HG02981 (cell line): ENCODE measurements around the gene ARHGAP18.

ENCODE experiments used
- ATAC-seq: cut with Tn5 transposase; IDR thresholded peaks from one replicate; pipeline ENCODE4 v1.9.1; 2021; ENCODE audit warnings: mild to moderate bottlenecking, moderate library complexity; ENCODE audit not compliant: unreplicated experiment

Gene ARHGAP18

GRCh38 chr6:129695373-129696027 is 14.5 kb downstream of the ARHGAP18 start:
- ATAC-seq, result no peak

- no peak for ATAC-seq
Measured at GRCh38 chr6:129694036-129694435, 15.9 kb downstream of the ARHGAP18 start.

- ATAC-seq, result no peak
Measured at GRCh38 chr6:129692467-129692866, 17.5 kb downstream of the ARHGAP18 start.

- ATAC-seq, result no peak
Measured at GRCh38 chr6:129691709-129692108, 18.3 kb downstream of the ARHGAP18 start.

- no peak for ATAC-seq
Measured at GRCh38 chr6:129691043-129691640, 18.8 kb downstream of the ARHGAP18 start.

- ATAC-seq, result peak; percentile 62
Measured at GRCh38 chr6:129686941-129687627, 22.9 kb downstream of the ARHGAP18 start.

- ATAC-seq, result no peak
Measured at GRCh38 chr6:129685662-129686031, 24.3 kb downstream of the ARHGAP18 start.

GRCh38 chr6:129684903-129685661 is 24.9 kb downstream of the ARHGAP18 start:
- no peak for ATAC-seq

- no peak for ATAC-seq
Measured at GRCh38 chr6:129684323-129684884, 25.6 kb downstream of the ARHGAP18 start.

- ATAC-seq, result peak; percentile 94
Measured at GRCh38 chr6:129683601-129684322, 26.2 kb downstream of the ARHGAP18 start.

GRCh38 chr6:129681913-129682205 is 28.1 kb downstream of the ARHGAP18 start:
- ATAC-seq, result no peak

- no peak for ATAC-seq
Measured at GRCh38 chr6:129680633-129681032, 29.3 kb downstream of the ARHGAP18 start.

GRCh38 chr6:129679758-129680157 is 30.2 kb downstream of the ARHGAP18 start:
- ATAC-seq, result no peak

GRCh38 chr6:129679275-129679674 is 30.7 kb downstream of the ARHGAP18 start:
- ATAC-seq, result no peak

GRCh38 chr6:129678463-129678862 is 31.5 kb downstream of the ARHGAP18 start:
- ATAC-seq, result no peak

GRCh38 chr6:129677620-129678325 is 32.2 kb downstream of the ARHGAP18 start:
- ATAC-seq, result no peak

GRCh38 chr6:129675669-129676472 is 34.1 kb downstream of the ARHGAP18 start:
- ATAC-seq, result no peak

GRCh38 chr6:129673748-129674147 is 36.2 kb downstream of the ARHGAP18 start:
- no peak for ATAC-seq

GRCh38 chr6:129672881-129673631 is 36.9 kb downstream of the ARHGAP18 start:
- peak; percentile 75 for ATAC-seq
